Measurements from ENCODE around the gene CHML. TPM values are rescaled to one million over a fixed set of nuclear protein-coding genes. Genes with fewer than 3 reads are reported as not detected.

The CHML gene
- polyA plus RNA-seq, 3 donors = 24.4 to 29.3 (median 25.7) TPM

GRCh38 chr1:241608379-241609033, 31.7 kb downstream of the CHML start:
- DNase-seq (ENCODE audit: extremely low read depth in 1 of 11, low read depth in 9 of 11, low spot score in 4 of 11) = no peak

GRCh38 chr1:241607497-241607896, 32.7 kb downstream of the CHML start:
- DNase-seq (ENCODE audit: extremely low read depth in 1 of 11, low read depth in 9 of 11, low spot score in 4 of 11) = no peak

- no peak for DNase-seq (ENCODE audit: extremely low read depth in 1 of 11, low read depth in 9 of 11, low spot score in 4 of 11)
Measured at GRCh38 chr1:241606544-241606943, 33.6 kb downstream of the CHML start.

- DNase-seq (ENCODE audit: extremely low read depth in 1 of 11, low read depth in 9 of 11, low spot score in 4 of 11) = no peak
Measured at GRCh38 chr1:241605146-241605805, 34.9 kb downstream of the CHML start.

GRCh38 chr1:241603731-241604245, 36.4 kb downstream of the CHML start:
- no peak for DNase-seq (ENCODE audit: extremely low read depth in 1 of 11, low read depth in 9 of 11, low spot score in 4 of 11)

GRCh38 chr1:241600496-241600901, 39.7 kb downstream of the CHML start:
- no peak for DNase-seq (ENCODE audit: extremely low read depth in 1 of 11, low read depth in 9 of 11, low spot score in 4 of 11)

- no peak for DNase-seq (ENCODE audit: extremely low read depth in 1 of 11, low read depth in 9 of 11, low spot score in 4 of 11)
Measured at GRCh38 chr1:241598249-241598648, 41.9 kb downstream of the CHML start.

- no peak for DNase-seq (ENCODE audit: extremely low read depth in 1 of 11, low read depth in 9 of 11, low spot score in 4 of 11)
Measured at GRCh38 chr1:241596633-241597032, 43.5 kb downstream of the CHML start.

GRCh38 chr1:241593186-241593585, 47.0 kb downstream of the CHML start:
- no peak for DNase-seq (ENCODE audit: extremely low read depth in 1 of 11, low read depth in 9 of 11, low spot score in 4 of 11)

GRCh38 chr1:241592273-241592958, 47.8 kb downstream of the CHML start:
- DNase-seq (ENCODE audit: extremely low read depth in 1 of 11, low read depth in 9 of 11, low spot score in 4 of 11) = no peak

- DNase-seq (ENCODE audit: extremely low read depth in 1 of 11, low read depth in 9 of 11, low spot score in 4 of 11) = no peak
Measured at GRCh38 chr1:241591736-241592135, 48.4 kb downstream of the CHML start.

- no peak for DNase-seq (ENCODE audit: extremely low read depth in 1 of 11, low read depth in 9 of 11, low spot score in 4 of 11)
Measured at GRCh38 chr1:241591317-241591716, 48.9 kb downstream of the CHML start.

GRCh38 chr1:241590719-241591118, 49.5 kb downstream of the CHML start:
- DNase-seq (ENCODE audit: extremely low read depth in 1 of 11, low read depth in 9 of 11, low spot score in 4 of 11) = no peak

Other genes with a start within 250 kb of the CHML start
- 100 to 1,000 TPM in 2 of 3 donors, 10 to 100 TPM in 1; 90.7 to 107 (median 101) TPM for gene FH, start 120.6 kb downstream of the CHML start, polyA plus RNA-seq (ENCODE audit: insufficient read length in 3 of 3)
- gene KMO, start 108.0 kb downstream of the CHML start, polyA plus RNA-seq (ENCODE audit: insufficient read length in 3 of 3) = 10 to 100 TPM; 19.5 to 23.7 (median 20.2) TPM
- gene OPN3, start within 50 bp of the CHML start, polyA plus RNA-seq (ENCODE audit: insufficient read length in 3 of 3) = 10 to 100 TPM; 38.1 to 41.7 (median 41.4) TPM
- under 1 TPM; 0.14 to 0.79 (median 0.51) TPM for gene WDR64, start 11.9 kb upstream of the CHML start, polyA plus RNA-seq (ENCODE audit: insufficient read length in 3 of 3)
- gene EXO1, start 207.8 kb upstream of the CHML start, polyA plus RNA-seq (ENCODE audit: insufficient read length in 3 of 3) = 10 to 100 TPM; 14.7 to 19.1 (median 15.6) TPM